Smooth muscle cell (in vitro differentiated cells): ENCODE data around the gene ACY1. TPM values are rescaled to one million over a fixed set of nuclear protein-coding genes. Genes with fewer than 3 reads are reported as not detected.

ENCODE experiments used
- DNase-seq: peaks from one replicate; lab custom pipeline; 2025; ENCODE audit not compliant: unreplicated experiment; lab: John Stamatoyannopoulos, UW
- H2AFZ ChIP-seq: fragments of 200-600 bp; sonication (generic); 2 replicates; pipeline ENCODE4 v1.6.0; 2016; ENCODE audit warnings: antibody characterized with exemption, low read depth, mild to moderate bottlenecking
- H3F3A ChIP-seq: fragments of 200-600 bp; sonication (generic); 2 replicates; pipeline ENCODE4 v1.6.0; 2017; ENCODE audit warnings: antibody characterized with exemption, low read depth
- H3K27ac ChIP-seq: fragments of 200-600 bp; sonication (generic); 2 replicates; pipeline ENCODE4 v1.5.1; 2016; ENCODE audit warnings: low read depth, mild to moderate bottlenecking
- H3K27me3 ChIP-seq: fragments of 200-600 bp; sonication (generic); 2 replicates; pipeline ENCODE4 v1.6.1; 2016; ENCODE audit warnings: low read depth, mild to moderate bottlenecking
- H3K36me3 ChIP-seq: fragments of 200-600 bp; sonication (generic); 2 replicates; pipeline ENCODE4 v1.5.1; 2016; ENCODE audit warnings: low read depth
- H3K4me1 ChIP-seq: fragments of 200-600 bp; sonication (generic); 2 replicates; pipeline ENCODE4 v1.5.1; 2016; ENCODE audit warnings: low read depth
- H3K4me2 ChIP-seq: fragments of 200-600 bp; sonication (generic); 2 replicates; pipeline ENCODE4 v1.6.0; 2016; ENCODE audit warnings: mild to moderate bottlenecking
- H3K4me3 ChIP-seq: fragments of 200-600 bp; sonication (generic); 2 replicates; pipeline ENCODE4 v1.5.1; 2016; ENCODE audit warnings: mild to moderate bottlenecking
- H3K79me2 ChIP-seq: fragments of 200-600 bp; sonication (generic); 2 replicates; pipeline ENCODE4 v1.6.0; 2016; ENCODE audit warnings: low read depth, mild to moderate bottlenecking
- H3K9ac ChIP-seq: fragments of 200-600 bp; sonication (generic); 2 replicates; pipeline ENCODE4 v1.6.0; 2016; ENCODE audit warnings: low read depth
- H3K9me3 ChIP-seq: fragments of 200-600 bp; sonication (generic); replicated peaks from 2 replicates; pipeline ENCODE4 v1.5.1; 2016; ENCODE audit warnings: low read depth
- H4K20me1 ChIP-seq: fragments of 200-600 bp; sonication (generic); 2 replicates; pipeline ENCODE4 v1.6.0; 2016; ENCODE audit warnings: low read depth
- CTCF ChIP-seq: fragments of 200-600 bp; sonication (generic); IDR thresholded peaks from 2 replicates; pipeline ENCODE4 v1.5.1; 2017; ENCODE audit warnings: borderline replicate concordance, mild to moderate bottlenecking, antibody characterized with exemption; ENCODE audit not compliant: insufficient read depth, poor library complexity, severe bottlenecking
- WGBS: methylation state at CpG from one replicate; pipeline ENCODE4 v1.1.7; 2016; ENCODE audit warnings: low lambda C conversion rate; 5-methylcytosine and 5-hydroxymethylcytosine counted together
- polyA plus RNA-seq: library from polyadenylated mRNA; unstranded; fragments of >200 nt; fragmentation: Nextera tagmentation; extraction: Ambion mirVana; gene quantifications from 2 replicates; pipeline ENCODE4 v1.2.1, GENCODE V29; 2016
- total RNA-seq: library from RNA; depleted of rRNA; stranded (reverse); fragments of >200 nt; gene quantifications from 2 replicates; pipeline ENCODE4 v1.2.3, GENCODE V29; 2014

ACY1 gene
- total and polyA plus RNA-seq, 2 experiments from 2014 or later, result 33.8 to 39.6 TPM

- Histone ChIP-seq H3K4me1 (peaks cover 42% of the 10 kb centered on the region), H3K4me2 (peak overlapping the region; percentile 74), H3K4me3 (no peak overlapping the region), H3K79me2 (no peaks in the 10 kb centered on the region), H3F3A (no peaks in the 10 kb centered on the region), H3K9ac (no peak overlapping the region), H3K9me3 (no peaks in the 10 kb centered on the region), H3K27ac (no peak overlapping the region), H4K20me1 (no peaks in the 10 kb centered on the region), H2AFZ (peak overlapping the region; percentile 66), H3K27me3 (no peaks in the 10 kb centered on the region), H3K36me3 (no peaks in the 10 kb centered on the region)
- TF ChIP-seq CTCF, result no peak
- no peak for DNase-seq
- 58% methylated on average over 8 of the region's 8 CpGs for WGBS
These were observed 22.9 kb downstream of the ACY1 start for GRCh38 chr3:52006017-52006819.

- WGBS, result 96% methylated on average over 6 of the region's 6 CpGs
- no peaks in the 10 kb centered on the region for H4K20me1 ChIP-seq
- H3K4me1 ChIP-seq, result peaks cover 40% of the 10 kb centered on the region
- no peaks in the 10 kb centered on the region for H3K27me3 ChIP-seq
- no peak for TF ChIP-seq CTCF
- no peaks in the 10 kb centered on the region for H3F3A ChIP-seq
- no peak overlapping the region for H3K9ac ChIP-seq
- DNase-seq, result no peak
- no peak overlapping the region for H3K4me2 ChIP-seq
- H3K9me3 ChIP-seq, result no peaks in the 10 kb centered on the region
- no peaks in the 10 kb centered on the region for H3K36me3 ChIP-seq
- no peak overlapping the region for H3K27ac ChIP-seq
- no peak overlapping the region for H2AFZ ChIP-seq
- H3K4me3 ChIP-seq, result no peak overlapping the region
- H3K79me2 ChIP-seq, result no peaks in the 10 kb centered on the region
These were observed 23.4 kb downstream of the ACY1 start for GRCh38 chr3:52006820-52007133.

- WGBS, result 79% methylated on average over 4 of the region's 4 CpGs
These were observed 24.0 kb downstream of the ACY1 start for GRCh38 chr3:52007291-52007690.

More at GRCh38 chr3:52007291-52007690, 24.0 kb downstream of the ACY1 start:
- Histone ChIP-seq H3K4me3 (no peak overlapping the region), H2AFZ (no peak overlapping the region), H3K9ac (no peak overlapping the region), H3K9me3 (no peaks in the 10 kb centered on the region), H3K27me3 (no peaks in the 10 kb centered on the region), H3K27ac (no peak overlapping the region), H3F3A (no peaks in the 10 kb centered on the region), H4K20me1 (no peaks in the 10 kb centered on the region), H3K4me2 (no peak overlapping the region), H3K4me1 (peaks cover 35% of the 10 kb centered on the region), H3K36me3 (no peaks in the 10 kb centered on the region), H3K79me2 (no peaks in the 10 kb centered on the region)
- no peak for DNase-seq
- no peak for TF ChIP-seq CTCF
